ENCODE measurements around the gene IKBKE.
"Not testable (repeated sequence)": the region's sequence is repeated elsewhere in the genome, so short reads cannot be mapped to it uniquely, and the experiment has no call there.

Gene IKBKE

DNA sequence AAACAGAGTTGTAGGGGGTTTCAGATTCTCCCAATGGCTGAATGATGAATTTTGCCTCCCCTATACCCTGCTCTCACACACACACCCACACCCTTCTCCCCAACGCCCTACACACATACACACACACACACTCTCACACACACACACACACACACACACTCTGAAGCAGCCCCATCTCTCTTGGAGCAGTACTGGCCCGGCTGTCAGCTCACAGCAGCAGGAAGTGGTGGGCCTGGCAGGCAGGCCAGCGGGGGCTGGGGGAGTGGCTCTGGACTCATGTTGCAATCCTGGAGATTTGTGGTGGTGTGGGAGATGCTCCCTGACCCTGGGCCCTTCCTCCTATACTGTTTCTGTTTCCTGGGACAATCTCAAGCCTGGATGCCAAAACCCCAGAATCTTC, 2.2 kb downstream of the IKBKE start:
- Histone ChIP-seq H3K9me3 (ENCODE audit: control insufficient read depth, insufficient read depth, low read length) (no peaks in the 10 kb centered on the region), H3K9ac (ENCODE audit: low read depth, low read length) (no peak overlapping the region), H3K36me3 (ENCODE audit: insufficient read depth, low read length) (no peaks in the 10 kb centered on the region), H3K4me1 (ENCODE audit: insufficient read depth, low read length) (peaks cover 27% of the 10 kb centered on the region)

DNA sequence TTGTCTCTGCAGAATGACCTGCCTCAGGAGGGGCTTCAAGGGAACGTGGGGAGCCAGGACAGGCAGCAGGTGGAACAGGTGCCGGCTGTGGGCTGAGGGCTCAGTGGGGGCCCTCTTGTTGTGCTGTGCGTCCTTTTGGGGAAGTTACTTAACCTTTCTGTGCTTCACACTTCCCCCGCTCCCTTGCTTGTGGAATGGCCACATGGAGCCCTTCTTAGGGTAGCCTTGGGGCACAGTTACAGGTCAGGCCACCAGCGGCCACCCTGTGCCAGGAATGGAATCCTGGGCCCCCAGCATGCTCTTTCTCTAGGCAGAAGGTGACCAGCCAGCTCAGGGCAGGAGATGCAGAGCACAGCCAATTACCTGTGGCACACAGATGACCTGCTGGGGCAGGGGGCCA, 2.6 kb downstream of the IKBKE start:
- H3K36me3 ChIP-seq (ENCODE audit: insufficient read depth, low read length): no peaks in the 10 kb centered on the region
- peaks cover 27% of the 10 kb centered on the region for H3K4me1 ChIP-seq (ENCODE audit: insufficient read depth, low read length)
- H3K9ac ChIP-seq (ENCODE audit: low read depth, low read length): no peak overlapping the region
- no peaks in the 10 kb centered on the region for H3K9me3 ChIP-seq (ENCODE audit: control insufficient read depth, insufficient read depth, low read length)

DNA sequence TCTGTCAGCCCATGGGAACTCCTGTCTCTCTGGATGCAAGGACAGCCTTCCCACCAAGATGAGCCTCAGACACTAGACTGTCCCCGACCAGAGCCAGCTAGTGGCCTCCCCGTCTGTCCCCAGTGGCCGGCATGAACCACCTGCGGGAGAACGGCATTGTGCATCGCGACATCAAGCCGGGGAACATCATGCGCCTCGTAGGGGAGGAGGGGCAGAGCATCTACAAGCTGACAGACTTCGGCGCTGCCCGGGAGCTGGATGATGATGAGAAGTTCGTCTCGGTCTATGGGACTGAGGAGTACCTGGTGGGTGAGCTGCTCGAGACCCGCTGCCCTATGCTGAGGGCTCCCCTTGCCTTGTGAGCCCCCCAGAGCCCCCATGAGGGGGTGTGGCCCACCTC, 5.8 kb downstream of the IKBKE start:
- peaks cover 25% of the 10 kb centered on the region for H3K4me1 ChIP-seq (ENCODE audit: insufficient read depth, low read length)

DNA sequence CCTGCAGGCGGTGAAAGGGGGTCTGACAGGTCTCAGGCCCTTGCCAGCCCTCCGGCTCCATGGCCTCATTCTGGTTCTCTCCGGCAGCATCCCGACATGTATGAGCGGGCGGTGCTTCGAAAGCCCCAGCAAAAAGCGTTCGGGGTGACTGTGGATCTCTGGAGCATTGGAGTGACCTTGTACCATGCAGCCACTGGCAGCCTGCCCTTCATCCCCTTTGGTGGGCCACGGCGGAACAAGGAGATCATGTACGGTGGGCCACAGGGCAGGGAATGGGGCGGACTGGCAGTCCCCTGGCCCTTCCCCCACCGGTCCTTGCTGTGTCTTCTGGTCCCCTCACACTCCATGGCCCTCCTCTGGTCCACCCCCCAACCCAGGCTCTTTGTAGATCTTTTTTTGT, 6.3 kb downstream of the IKBKE start:
- H3K9me3 ChIP-seq (ENCODE audit: control insufficient read depth, insufficient read depth, low read length): no peaks in the 10 kb centered on the region
- H3K9ac ChIP-seq (ENCODE audit: low read depth, low read length): no peak overlapping the region
- H3K4me1 ChIP-seq (ENCODE audit: insufficient read depth, low read length): peaks cover 24% of the 10 kb centered on the region
- H3K36me3 ChIP-seq (ENCODE audit: insufficient read depth, low read length): no peaks in the 10 kb centered on the region

More for the DNA sequence above, 5.8 kb downstream of the IKBKE start:
- H3K36me3 ChIP-seq (ENCODE audit: insufficient read depth, low read length): no peaks in the 10 kb centered on the region
- no peak overlapping the region for H3K9ac ChIP-seq (ENCODE audit: low read depth, low read length)
- H3K9me3 ChIP-seq (ENCODE audit: control insufficient read depth, insufficient read depth, low read length): no peaks in the 10 kb centered on the region

DNA sequence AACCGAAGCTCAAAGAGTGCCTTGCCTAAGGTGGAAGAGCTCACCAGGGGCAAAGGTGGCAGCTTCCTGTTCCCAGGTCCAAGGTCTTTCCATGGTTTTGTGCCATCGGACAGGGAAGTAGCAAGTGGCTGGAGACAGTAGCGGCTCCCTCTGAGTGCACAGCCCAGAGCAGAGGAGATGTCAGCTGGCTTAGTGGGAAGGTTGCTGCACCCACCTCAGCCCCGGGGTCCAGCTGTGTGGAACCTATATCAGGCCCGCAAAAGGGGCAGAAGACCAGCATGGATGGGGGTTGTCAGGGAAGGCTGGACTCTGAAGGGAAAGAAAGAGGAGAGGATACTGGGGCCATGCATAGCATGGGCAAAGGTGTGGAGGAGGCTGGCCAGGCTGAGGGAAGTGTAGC, 6.8 kb downstream of the IKBKE start:
- Histone ChIP-seq H3K9ac (ENCODE audit: low read depth, low read length) (no peak overlapping the region), H3K36me3 (ENCODE audit: insufficient read depth, low read length) (no peaks in the 10 kb centered on the region), H3K9me3 (ENCODE audit: control insufficient read depth, insufficient read depth, low read length) (no peaks in the 10 kb centered on the region), H3K4me1 (ENCODE audit: insufficient read depth, low read length) (peaks cover 19% of the 10 kb centered on the region)

DNA sequence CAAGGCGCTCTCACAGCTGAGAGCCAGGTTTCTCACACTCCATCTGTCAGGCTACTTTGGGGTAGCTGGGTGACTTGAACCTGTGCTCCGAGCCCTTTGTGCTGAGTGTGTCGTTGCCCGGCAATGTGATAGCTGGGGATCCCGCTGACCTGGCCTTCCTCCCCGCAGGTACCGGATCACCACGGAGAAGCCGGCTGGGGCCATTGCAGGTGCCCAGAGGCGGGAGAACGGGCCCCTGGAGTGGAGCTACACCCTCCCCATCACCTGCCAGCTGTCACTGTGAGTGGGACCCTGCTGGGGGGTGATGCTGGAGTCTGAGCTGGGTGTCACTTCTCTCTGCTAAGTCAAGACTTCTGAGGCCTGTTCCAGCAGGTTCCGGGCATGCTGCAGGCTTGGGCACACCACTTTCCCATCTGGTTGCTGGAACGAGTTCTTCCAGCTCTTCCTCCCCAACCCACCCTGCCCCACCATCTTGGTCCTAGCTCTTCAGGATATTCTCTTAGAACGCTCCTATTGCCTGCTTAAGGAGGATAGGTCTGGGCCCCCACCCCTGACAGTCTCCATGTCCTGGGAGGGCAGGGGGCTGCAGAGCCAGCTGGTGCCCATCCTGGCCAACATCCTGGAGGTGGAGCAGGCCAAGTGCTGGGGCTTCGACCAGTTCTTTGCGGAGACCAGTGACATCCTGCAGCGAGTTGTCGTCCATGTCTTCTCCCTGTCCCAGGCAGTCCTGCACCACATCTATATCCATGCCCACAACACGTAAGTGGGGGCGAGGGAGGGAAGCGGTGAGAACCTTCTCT, 7.5 kb downstream of the IKBKE start:
- H3K4me1 ChIP-seq (ENCODE audit: insufficient read depth, low read length): peaks cover 13% of the 10 kb centered on the region
- H3K36me3 ChIP-seq (ENCODE audit: insufficient read depth, low read length): no peaks in the 10 kb centered on the region
- H3K9me3 ChIP-seq (ENCODE audit: control insufficient read depth, insufficient read depth, low read length): no peaks in the 10 kb centered on the region
- no peak overlapping the region for H3K9ac ChIP-seq (ENCODE audit: low read depth, low read length)

DNA sequence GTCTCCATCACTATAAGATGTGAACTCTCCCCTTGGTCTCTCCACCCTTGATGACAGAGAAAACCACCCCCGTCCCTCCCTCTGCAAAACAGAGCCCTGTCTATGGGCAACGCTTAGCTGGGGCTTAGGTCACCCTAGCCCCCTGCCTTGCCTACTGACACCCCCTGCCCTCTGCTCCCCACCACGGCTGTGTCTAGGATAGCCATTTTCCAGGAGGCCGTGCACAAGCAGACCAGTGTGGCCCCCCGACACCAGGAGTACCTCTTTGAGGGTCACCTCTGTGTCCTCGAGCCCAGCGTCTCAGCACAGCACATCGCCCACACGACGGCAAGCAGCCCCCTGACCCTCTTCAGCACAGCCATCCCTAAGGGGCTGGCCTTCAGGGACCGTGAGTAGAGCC, 8.5 kb downstream of the IKBKE start:
- Histone ChIP-seq H3K36me3 (ENCODE audit: insufficient read depth, low read length) (no peaks in the 10 kb centered on the region), H3K9ac (ENCODE audit: low read depth, low read length) (no peak overlapping the region), H3K9me3 (ENCODE audit: control insufficient read depth, insufficient read depth, low read length) (no peaks in the 10 kb centered on the region), H3K4me1 (ENCODE audit: insufficient read depth, low read length) (peaks cover 9% of the 10 kb centered on the region; the same call in 1 of the 2 replicates)

DNA sequence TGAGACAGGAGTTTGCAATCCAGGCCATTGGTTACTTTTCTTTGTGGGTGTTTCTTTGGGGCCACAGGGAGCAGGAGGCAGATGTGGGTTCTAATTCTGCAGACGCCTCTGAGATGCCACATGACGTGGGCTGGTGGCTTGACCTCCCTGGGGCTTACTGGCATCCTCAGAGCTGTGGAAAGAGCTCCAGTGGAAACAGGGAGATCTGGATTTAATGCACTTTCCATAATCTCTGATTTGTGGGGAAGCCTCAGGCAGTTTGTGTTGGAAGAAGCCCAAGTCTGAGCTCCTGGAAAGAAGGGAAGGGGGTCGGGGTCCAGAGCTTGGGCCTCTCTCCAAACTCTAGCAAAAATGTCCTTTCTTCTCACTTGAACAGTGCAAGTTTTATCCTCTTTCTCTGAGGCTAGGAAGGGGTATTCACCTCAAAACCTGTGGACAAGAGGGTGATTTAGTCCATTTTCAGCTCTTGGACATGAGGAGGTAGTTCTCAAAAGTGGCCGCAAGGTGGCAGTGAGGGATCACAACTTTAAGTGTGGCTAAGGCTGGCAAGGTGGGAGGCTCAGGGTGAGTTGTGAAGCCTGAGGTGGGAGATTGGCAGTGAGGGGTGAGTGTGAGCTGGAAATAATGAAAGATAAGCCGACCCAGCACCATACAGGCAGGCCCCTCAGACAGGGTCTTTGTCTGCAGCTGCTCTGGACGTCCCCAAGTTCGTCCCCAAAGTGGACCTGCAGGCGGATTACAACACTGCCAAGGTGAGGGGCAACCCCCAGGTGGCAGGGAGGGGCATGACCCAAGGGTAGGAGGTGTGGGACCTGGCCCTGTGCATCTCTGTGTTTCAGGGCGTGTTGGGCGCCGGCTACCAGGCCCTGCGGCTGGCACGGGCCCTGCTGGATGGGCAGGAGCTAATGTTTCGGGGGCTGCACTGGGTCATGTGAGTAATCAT, 9.2 kb downstream of the IKBKE start:
- Histone ChIP-seq H3K9ac (ENCODE audit: low read depth, low read length) (no peak overlapping the region), H3K4me1 (ENCODE audit: insufficient read depth, low read length) (peaks cover 9% of the 10 kb centered on the region; the same call in 1 of the 2 replicates), H3K9me3 (ENCODE audit: control insufficient read depth, insufficient read depth, low read length) (no peaks in the 10 kb centered on the region), H3K36me3 (ENCODE audit: insufficient read depth, low read length) (no peaks in the 10 kb centered on the region)

DNA sequence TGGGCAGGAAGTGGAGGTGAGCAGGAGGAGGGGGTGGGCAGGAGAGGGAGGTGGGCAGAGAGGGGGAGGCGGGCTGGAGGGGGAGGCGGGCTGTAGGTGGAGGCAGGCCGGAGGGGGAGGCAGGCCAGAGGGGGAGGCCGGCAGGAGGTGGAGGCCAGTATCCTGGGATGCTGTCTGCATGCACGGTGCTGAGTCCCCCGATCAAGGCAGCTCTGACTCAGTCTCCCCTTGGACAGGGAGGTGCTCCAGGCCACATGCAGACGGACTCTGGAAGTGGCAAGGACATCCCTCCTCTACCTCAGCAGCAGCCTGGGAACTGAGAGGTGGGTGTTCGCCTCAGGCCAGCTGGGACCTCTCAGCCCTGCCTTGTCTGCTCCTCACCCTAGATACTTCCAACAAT, 9.9 kb downstream of the IKBKE start:
- Histone ChIP-seq H3K4me1 (ENCODE audit: insufficient read depth, low read length) (peaks cover 9% of the 10 kb centered on the region; the same call in 1 of the 2 replicates), H3K9ac (ENCODE audit: low read depth, low read length) (no peak overlapping the region), H3K36me3 (ENCODE audit: insufficient read depth, low read length) (no peaks in the 10 kb centered on the region), H3K9me3 (ENCODE audit: control insufficient read depth, insufficient read depth, low read length) (no peaks in the 10 kb centered on the region)

DNA sequence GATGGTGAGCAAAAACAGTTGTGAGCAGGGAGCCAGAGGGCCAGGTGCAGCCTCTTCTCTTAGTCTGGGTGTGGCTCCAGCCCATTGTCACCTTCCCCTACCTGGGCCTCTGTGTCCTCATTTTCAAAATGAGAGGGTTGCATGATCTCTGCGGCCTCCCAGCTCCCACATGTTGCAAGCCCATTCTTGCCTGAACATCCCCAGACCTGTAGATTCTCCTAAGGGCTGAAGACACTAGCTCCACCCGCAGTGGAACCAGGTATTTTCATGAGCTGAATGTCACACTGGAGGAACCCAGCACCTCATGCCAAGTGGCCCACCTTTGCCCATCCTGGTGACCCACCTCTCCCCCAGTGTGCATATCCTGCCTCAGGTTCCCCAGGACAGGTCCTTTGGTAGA, 12.3 kb downstream of the IKBKE start:
- no peaks in the 10 kb centered on the region for H3K36me3 ChIP-seq (ENCODE audit: insufficient read depth, low read length)
- H3K9ac ChIP-seq (ENCODE audit: low read depth, low read length): no peak overlapping the region
- no peaks in the 10 kb centered on the region for H3K9me3 ChIP-seq (ENCODE audit: control insufficient read depth, insufficient read depth, low read length)
- peaks cover 9% of the 10 kb centered on the region; the same call in 1 of the 2 replicates for H3K4me1 ChIP-seq (ENCODE audit: insufficient read depth, low read length)

DNA sequence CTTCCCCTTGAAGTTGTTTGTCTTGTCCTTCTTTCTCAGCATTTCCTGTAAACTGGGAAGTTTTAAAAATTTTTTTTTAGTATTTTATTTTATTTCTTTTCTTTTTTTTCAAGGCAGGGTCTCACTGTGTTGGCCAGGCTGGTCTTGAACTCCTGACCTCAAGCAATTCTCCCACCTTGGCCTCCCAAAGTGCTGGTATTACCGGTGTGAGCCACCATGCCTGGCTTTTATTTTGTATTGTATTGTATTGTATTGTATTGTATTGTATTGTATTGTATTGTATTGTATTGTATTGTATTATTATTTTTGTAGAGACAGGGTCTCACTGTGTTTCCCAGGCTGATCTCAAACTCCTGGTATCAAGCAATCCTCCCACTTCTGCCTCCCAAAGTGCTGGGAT, 13.6 kb downstream of the IKBKE start:
- H3K9ac ChIP-seq (ENCODE audit: low read depth, low read length); H3K36me3 ChIP-seq (ENCODE audit: insufficient read depth, low read length); H3K4me1 ChIP-seq (ENCODE audit: insufficient read depth, low read length); H3K9me3 ChIP-seq (ENCODE audit: control insufficient read depth, insufficient read depth, low read length): not testable (repeated sequence)

DNA sequence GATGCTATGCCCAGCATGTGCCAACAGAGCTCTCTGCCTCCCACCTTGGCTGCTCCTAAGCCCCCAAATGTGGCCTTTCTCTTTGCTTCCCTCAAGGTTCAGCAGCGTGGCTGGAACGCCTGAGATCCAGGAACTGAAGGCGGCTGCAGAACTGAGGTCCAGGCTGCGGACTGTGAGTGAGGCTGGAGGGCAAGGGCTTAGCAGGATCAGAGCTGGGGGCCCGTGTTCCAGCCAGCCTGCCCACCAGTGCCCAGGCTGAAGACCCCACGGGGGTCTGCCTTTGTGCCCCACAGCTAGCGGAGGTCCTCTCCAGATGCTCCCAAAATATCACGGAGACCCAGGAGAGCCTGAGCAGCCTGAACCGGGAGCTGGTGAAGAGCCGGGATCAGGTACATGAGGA, 14.6 kb downstream of the IKBKE start:
- H3K36me3 ChIP-seq (ENCODE audit: insufficient read depth, low read length): no peaks in the 10 kb centered on the region
- no peak overlapping the region for H3K9ac ChIP-seq (ENCODE audit: low read depth, low read length)
- no peaks in the 10 kb centered on the region for H3K9me3 ChIP-seq (ENCODE audit: control insufficient read depth, insufficient read depth, low read length)
- peaks cover 9% of the 10 kb centered on the region; the same call in 1 of the 2 replicates for H3K4me1 ChIP-seq (ENCODE audit: insufficient read depth, low read length)

DNA sequence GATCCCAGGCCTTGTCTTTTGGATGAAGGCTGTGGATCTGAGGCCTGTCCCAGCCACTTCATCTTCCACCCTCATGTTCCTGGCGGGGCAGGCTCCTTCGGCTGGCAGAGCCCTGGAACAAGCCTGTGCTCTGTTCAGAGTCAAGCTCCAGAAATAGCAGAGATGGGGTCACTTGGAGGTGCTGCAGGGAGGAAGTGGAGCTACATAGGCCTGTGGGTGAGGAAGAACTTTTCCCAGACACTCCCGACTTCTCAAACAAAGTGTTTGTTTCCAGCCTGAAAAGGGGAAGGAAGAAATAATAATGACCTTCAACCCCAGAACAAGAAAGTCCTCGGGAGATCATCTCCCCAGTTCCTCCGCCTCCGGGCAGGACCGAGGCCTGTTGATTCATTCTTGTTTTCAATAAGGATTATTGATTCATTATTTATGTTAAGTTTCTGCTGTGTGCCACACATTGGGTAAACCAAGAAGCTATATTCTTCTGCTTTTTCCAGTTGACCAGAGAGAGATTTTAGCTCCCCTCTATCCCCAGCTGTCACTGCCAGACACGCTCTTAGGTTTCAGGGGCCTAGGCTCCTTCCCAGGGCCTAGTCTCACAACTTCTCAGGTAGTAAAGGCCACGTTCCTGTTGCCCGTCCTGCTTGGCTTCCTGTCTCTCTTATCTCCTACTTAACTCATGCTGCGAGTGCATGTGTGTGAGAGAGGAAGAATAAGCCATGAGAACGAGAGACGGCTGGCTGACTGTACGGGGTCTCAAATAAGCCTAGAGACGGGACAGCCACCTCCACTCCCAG, 16.9 kb downstream of the IKBKE start:
- no peak overlapping the region for H3K9ac ChIP-seq (ENCODE audit: low read depth, low read length)
- H3K4me1 ChIP-seq (ENCODE audit: insufficient read depth, low read length): no peaks in the 10 kb centered on the region; the same call in 1 of the 2 replicates
- no peaks in the 10 kb centered on the region for H3K9me3 ChIP-seq (ENCODE audit: control insufficient read depth, insufficient read depth, low read length)
- H3K36me3 ChIP-seq (ENCODE audit: insufficient read depth, low read length): peaks cover 4% of the 10 kb centered on the region

DNA sequence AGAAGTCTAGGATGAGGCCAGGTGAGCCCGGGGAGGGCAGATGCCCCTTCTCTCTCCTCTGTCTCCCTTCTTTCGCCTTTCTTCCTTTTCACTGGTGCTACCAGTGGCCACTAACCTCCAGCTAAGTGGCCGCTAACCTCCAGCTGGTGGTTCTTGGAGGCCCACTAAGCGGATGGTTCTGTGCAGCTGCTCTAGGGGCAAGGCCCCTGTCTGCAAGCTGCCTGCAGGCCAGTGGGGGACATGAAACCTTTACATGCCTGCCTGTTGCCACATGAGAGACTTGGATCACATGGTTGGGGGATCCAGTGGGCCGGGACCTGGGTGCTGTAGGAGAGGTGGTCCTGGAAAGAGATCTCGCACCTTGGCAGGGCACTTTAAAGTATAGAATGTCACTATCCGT, 17.7 kb downstream of the IKBKE start:
- no peaks in the 10 kb centered on the region; the same call in 1 of the 2 replicates for H3K4me1 ChIP-seq (ENCODE audit: insufficient read depth, low read length)
- H3K9ac ChIP-seq (ENCODE audit: low read depth, low read length): no peak overlapping the region
- H3K36me3 ChIP-seq (ENCODE audit: insufficient read depth, low read length): peaks cover 4% of the 10 kb centered on the region
- H3K9me3 ChIP-seq (ENCODE audit: control insufficient read depth, insufficient read depth, low read length): no peaks in the 10 kb centered on the region
